NCI-H510A (cell line): ENCODE measurements around the gene CYP27A1.
"Not testable (repeated sequence)": the region's sequence is repeated elsewhere in the genome, so short reads cannot be mapped to it uniquely, and the experiment has no call there.

Experiments used
- DNase-seq: peaks from one replicate; lab custom pipeline; 2025; lab: John Stamatoyannopoulos, UW

Gene CYP27A1

DNA sequence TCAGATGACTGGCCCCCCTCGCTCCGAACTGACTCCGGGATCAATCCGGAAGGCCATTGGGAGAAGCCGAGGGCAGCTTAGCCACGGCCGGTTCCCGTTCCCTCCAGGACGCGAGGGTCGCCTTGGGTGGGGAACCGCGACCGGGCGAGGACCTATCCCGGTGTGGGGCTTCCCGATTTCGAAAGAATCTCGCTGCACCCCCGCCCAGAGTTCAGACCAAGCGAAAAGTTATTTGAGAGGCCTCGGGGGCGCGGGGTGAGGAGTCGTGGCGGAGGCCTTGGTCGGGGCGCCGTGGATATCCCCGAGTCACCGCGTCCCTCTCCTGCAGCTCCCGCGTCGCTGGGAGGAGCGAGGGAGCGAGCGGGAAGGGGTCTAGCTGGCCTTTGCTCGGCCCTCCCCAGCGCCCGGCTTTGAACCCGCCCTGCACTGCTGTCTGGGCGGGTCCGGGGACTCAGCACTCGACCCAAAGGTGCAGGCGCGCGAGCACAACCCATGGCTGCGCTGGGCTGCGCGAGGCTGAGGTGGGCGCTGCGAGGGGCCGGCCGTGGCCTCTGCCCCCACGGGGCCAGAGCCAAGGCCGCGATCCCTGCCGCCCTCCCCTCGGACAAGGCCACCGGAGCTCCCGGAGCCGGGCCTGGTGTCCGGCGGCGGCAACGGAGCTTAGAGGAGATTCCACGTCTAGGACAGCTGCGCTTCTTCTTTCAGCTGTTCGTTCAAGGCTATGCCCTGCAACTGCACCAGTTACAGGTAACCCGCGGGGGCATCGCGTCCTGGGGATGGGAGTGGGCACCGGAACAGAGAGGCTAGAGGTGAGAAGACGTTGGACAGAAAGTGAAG is at the start of gene CYP27A1:
Gene CYP27A1, plus strand, starts transcription at position 457 of the 837 bp plus-strand sequence. Its CDS starts 36 bp downstream, at position 493.
- DNase-seq, result peak; percentile 30

DNA sequence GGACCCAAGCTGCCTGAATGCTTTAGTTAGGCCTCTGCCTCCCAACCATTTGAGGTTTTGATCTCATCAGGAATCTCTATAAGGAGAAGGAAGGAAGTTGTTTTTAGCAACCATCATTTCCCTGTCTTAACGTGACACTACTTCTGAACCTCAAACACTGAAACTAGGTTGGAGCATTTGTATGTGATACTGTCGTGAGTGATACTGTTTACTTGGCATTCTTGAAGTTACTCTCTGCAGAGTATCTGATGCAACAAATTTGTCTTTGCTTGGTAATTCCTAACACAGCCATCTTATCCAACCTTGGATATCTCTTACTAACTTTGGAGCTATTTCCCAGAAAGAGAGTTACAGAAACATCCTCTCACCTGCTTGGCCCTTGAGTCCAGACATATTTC is 49.2 kb upstream of the CYP27A1 start:
- DNase-seq, result no peak

DNA sequence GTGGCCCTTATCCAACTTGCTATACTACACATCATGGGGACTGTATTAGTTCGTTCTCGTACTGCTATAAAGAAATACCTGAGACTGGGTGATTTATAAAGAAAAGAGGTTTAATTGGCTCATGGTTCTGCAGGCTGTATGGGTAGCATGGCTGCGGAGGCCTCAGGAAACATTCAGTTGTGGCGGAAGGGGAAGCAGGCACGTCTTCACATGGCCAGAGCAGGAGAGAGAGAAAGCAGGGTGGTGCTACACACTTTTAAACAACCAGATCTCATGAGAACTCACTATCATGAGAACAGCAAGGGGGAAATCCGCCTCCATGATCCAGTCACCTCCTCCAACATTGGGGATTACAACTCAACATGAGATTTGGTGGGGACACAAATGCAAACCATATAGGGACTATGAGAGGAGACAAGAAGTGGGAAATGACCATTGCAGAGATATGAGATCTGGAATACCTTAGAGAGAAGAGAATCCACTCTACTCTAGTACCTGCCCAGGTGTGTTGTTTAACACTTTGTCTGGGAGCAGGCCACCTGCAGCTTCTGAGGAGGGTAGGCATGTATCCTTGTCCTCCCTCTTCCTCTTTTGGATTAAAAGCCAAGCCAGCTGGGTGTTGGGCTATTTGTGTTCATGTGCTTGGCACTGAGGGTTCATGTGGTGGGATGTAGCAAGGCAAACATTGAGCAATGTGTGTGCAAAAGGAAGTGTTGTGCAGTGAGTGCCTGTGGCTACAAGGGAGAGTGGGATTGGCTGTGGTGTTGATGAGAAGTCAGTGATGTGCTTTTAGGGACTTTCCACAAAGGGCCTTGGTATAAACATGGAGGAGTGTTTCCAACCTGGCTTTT is 48.6 kb upstream of the CYP27A1 start:
- DNase-seq, result no peak

DNA sequence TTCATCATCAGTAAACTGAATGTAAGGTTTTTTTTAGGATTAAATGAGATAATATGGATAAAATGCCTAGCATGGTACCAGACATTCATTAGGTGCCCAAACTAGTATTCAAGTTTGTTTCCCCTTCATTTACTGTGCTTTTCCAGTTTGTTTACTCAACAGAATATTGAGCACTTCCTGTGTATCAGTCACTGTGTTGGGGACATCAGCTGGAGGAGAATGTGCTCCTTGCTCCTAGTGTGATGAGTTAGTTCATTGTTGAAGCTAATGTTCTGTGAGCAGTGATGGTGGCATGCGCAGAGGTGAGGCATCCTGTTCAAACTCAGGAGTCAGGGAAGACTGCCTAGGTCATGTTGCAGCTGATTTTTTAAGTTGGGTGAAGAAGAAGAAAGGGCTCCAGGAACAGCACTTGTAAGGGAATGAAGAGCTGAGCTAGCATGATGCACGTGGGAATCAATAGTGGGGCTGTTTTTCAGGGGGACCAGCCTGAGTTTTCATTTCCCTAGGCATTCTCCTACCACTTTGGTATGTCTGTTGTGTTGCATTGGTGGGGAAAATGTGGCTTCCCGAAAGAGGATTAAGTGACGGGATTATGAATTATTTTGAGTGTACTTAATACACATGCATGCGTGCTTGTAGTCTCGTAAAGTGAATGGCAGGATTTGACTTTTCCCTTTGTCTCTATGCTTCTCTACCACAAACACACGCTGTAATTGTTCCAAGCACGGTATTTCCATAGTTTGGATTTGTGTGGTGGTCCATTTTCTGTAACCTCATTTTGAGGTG is 47.6 kb upstream of the CYP27A1 start:
- DNase-seq, result no peak

DNA sequence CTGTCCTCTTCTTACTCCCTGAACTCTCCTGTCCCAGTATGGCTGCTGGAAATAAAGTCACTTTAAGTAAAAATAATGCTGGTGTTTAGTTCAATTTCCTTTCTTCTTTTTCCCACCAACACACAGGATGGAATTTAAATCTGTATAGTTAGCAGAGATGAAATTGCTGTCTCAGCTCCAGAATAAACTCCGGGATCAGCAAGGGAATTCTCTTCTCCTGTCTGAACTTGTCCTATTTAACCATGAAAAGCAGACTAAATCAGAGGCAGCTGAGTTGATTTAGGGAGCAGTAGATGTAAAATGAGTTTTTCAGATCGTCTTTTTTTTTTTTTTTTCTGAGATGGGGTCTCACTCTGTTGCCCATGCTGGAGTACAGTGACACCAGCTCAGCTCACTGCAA is 45.4 kb upstream of the CYP27A1 start:
- no peak for DNase-seq

DNA sequence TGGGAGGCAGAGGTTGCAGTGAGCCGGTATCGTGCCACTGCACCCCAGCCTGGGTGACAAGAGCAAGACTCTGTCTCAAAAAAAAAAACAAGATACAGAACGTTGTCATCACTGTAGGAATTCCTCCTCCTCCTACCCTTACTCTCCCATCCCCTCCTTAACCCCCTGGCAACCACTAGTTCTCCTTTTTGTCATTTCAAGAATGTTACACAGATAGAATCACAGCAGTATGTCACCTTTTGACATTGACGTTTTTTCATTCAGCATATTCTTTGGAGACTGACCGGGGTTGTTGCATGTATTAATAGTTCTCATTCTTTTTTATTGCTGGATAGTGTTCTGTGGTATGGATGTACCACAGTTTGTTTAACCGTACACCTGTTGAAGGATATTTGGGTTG is 38.9 kb upstream of the CYP27A1 start:
- DNase-seq, result no peak

DNA sequence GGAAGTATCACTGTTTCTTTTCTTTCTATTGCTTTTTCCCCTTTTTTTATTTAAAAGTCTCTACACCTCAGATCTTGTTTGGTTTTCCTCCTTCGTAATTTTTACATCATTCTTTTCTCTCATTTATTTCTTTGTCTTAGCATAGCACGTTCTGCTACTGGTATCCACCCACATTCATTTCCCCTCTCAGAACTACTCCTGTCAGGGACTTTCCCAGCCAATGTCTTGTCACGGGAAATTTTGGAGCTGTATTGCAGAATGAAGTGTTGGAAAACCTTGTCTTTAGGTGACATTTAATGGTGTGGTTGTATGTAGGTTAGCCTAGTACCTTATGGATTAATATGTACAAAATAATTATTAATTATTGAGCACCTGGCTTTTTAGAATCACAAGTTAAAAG is 37.3 kb upstream of the CYP27A1 start:
- DNase-seq, result no peak

DNA sequence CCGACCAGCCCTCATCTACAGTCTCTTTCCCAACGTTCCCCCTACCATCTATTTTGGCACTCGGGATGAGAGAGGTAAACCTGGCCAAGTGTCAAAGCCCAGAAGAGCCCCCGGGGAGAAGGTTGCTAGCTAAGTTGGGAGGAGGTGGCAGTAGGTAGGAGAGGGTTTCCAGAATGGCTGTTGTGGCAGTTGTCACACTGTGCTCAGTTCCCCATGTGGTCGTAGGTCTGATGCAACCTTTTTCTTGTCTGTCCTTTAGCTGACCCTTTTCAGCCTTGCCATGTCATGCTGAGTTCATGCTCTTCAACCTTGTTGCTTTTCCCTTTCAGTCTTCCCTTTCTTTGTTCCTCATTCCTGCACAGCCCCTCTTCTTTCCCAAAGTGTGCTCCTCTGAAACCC is 36.8 kb upstream of the CYP27A1 start:
- DNase-seq, result no peak

DNA sequence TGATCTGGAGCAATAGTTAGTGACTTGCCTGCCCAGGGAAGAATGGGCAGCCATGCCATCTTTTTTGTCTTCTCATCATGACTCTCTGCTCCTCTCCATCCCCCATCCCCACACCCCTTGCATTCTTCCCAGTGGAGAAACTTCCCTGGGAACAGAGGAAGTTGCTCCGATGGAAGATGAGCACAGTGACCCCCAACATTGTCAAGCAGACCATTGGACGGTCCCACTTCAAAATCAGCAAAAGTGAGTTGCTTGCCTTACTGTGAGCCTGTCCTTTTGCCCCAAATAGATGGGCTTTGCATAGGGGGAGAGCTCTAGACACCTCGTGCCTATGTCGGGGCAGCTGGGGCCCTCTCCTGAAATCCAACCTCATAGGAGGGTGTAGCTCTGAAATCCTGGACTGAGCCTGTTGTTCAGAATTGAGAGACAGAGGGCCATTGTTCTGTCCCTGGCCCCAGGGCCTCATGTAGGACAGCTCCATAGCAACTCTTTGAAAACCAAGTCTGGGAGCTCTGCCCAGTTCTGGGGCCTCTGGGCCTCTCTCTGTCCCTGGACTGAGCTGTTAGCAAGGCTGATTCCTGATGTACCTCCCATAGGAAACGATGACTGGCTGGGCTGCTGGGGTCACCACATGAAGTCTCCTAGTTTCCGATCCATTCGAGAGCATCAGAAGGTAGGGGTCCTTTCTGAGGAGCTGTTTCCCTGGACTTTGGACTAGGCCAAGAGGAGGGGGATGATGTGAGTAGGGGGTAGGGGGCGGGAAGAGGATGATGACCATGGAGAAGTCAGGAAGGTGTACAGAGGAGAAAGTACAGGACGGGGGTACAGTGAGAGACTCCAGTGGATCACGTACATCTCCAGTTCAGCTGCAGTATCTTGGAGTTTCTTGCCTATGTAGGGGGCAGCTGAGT is 36.1 kb upstream of the CYP27A1 start:
- DNase-seq, result no peak

DNA sequence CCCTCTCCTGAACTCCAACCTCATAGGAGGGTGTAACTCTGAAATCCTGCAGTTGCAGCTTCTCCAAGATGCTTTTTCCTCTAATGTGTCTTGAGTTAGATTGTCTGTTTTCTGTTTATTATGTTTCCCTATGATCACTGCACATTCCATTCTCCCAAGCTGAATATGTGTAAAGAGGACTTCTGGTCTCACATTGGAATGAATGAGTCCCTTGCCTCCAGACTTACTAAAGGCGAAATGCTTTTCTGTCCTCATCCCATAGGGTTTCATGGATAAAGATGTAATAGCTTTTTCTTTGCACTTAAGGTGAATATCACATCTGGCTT is 35.5 kb upstream of the CYP27A1 start:
- no peak for DNase-seq

DNA sequence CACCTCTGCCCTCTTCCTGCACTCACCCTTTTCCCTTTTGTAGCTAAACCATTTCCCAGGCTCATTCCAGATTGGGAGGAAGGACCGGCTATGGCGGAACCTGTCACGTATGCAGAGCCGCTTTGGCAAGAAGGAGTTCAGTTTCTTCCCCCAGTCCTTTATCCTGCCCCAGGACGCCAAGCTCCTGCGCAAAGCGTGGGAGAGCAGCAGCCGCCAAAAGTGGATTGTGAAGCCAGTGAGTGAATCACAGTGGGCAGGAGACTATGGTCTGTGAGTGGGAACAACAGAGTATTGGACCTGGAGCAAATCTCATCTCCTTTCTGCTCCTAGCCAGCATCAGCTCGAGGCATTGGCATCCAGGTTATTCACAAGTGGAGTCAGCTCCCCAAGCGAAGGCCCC is 35.0 kb upstream of the CYP27A1 start:
- no peak for DNase-seq

DNA sequence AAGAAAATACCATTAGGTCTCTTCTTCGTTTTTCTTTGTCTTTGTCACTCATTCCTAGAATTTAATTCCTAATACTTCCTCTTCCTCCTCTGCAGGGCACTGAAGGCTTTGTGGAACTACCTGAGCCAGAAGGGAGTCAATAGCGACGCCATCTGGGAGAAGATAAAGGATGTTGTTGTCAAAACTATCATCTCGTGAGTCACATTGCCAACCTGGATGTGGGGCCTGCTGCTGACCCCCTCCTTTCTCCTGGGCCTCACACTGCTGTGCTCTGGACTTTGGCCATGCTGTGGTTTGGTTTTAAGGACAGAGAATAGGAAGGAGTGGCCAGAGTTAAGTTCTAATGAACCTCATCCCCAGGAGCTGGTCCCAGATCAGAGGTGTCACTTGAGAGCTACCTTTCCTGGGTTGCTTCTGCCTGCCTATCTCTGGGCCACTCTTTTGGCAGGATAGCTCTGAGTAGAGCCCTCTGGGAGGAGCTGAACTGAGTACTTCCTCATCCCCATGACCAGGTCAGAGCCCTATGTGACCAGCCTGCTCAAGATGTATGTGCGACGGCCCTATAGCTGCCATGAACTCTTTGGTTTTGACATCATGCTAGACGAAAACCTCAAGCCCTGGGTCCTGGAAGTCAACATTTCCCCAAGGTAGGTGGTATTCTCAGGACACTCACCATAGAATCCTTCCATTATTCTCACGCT is 33.1 kb upstream of the CYP27A1 start:
- DNase-seq, result no peak

DNA sequence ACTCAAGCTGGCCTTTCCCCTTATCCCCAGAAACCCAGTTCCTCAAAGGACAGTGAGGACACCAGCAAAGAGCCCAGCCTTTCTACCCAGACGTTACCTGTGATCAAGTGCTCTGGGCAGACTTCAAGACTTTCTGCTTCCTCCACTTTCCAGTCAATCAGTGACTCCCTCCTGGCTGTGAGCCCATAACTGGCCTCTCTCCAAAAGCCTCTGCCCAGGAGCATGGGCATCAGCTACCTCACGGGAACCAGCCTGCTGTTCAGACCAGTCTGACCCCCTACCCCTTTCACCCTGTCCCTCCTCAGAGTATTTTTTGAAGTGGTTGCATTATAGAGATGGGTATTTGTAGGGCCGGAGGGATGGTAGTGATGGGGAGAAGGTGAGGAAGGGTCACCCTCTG is 27.7 kb upstream of the CYP27A1 start:
- no peak for DNase-seq

DNA sequence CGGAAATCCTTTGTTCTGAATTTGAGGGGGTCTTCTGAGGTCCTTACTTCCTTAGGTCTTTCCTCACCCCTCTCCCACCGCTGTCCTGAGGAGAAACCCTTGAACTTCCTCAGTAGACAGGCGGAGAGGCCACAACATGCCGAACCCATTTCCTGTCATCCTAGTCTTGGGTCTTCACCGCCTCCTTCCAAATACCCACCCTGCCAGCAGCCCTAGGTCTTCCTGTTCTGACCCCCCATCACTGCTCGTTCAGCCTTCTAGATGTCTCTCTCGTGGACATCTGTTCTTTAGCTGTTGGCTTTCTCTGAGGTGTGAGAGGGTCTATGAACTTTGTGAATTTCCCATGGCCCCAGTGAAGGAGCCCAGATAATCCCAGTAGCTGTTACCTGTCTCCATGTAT is 27.2 kb upstream of the CYP27A1 start:
- DNase-seq, result no peak

DNA sequence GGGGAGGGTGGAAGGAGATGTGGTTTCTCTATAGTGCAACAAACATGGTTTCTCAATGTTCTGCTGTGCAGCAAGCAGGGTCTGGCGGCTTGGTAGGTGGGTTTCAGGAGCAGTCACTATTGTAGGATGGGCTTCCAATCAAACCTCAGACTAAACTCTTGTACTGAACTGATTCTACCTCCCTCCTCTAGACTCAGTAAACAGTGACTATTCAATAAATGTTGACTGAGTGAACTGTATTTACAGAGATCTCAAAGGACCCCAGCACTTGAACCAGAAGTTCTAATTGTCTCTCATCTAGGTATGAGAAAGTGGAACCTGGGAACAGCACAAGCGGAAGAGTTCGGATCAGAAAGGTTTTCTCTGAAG is 26.8 kb upstream of the CYP27A1 start:
- DNase-seq, result no peak

DNA sequence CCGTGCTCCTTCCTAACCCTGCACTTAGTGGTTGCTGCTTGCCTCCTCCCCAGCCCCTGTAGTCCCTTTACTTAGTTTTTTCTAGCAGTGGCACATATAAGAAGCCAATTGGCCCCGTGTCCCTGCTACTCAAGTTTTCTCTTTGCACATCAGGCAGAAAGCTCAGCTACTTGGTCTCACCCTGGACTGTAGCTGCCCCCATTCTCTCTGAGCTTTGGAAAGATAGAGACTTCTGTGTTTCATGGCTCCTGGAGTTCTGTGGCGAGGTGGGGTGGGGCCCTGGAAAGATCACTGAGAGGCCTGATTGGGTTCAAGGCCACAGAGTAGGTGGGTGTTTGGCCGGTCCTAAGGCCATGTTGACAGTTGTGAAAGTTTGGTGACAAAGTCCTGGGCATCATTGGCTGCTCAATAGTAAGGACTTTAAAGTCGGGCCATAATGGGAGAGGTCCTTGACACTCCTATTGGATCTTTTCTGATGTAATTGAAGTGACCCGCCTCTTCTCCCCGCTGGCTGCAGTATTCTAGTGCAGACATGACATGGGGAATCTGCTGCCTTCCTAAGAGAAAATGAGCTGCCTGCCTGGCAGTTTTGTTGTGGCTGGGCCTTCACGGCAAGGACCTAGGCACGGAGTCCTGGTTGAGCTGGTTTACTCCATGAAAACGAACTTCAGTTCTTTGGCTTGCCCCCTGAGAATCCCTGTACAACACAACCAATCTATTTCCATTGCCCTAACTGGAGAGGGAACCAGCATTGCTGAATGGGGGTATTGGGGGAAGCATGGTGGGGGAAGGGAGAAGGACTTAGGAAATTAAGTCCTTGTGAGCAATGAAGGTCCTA is 26.2 kb upstream of the CYP27A1 start:
- no peak for DNase-seq

DNA sequence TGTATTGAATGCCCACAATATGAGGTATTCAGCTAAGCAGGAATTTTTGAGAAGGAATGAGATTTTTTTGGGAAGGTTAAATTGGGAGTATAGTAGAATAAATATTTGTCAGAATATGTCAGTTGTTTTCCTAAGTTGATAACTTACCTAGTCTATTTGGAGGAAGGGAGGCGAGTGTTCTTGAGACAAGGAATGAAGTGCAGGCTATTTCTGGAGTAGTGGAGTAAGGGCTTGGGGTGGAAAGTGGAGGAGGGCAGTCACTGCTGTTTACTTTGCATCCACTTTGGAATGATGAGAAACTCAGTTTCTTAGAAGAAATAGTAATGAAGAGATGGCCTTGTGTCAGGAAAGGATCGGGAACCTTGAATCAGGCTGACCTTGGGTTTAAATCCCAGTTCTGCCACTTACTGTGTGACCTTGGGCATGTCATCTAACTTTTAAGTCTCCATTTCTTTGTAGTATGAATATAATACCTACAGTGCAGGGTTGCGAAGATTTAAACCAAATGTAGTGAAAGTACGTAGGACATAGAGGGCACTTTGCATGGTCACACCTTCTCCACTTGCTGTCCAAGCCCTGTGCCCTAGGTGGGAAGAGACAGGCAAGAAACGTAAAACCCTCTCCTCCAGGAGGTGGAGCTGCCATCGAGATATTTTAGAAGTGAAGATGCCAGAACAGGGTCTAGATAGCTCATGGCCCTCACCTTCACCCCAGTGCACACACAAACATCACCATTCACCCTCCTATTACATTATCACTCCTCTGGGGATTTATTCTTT is 25.2 kb upstream of the CYP27A1 start:
- DNase-seq, result no peak

DNA sequence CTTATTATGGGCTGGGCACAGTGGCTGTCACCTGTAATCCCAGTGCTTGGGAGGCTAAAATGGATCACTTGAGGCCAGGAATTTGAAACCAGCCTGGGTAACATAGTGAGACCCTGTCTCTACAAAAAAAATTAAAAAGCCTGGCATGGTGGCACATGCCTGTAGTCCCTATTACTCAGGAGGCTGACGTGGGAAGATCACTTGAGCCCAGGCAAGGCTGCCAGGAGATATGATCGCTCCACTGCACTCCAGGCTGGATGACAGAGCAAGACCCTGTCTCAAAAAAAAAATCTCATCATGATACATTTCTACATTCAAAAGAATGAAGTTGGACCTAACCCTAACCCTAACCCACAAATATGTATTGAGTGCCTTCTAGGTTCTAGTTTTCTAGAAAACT is 20.2 kb upstream of the CYP27A1 start:
- no peak for DNase-seq

DNA sequence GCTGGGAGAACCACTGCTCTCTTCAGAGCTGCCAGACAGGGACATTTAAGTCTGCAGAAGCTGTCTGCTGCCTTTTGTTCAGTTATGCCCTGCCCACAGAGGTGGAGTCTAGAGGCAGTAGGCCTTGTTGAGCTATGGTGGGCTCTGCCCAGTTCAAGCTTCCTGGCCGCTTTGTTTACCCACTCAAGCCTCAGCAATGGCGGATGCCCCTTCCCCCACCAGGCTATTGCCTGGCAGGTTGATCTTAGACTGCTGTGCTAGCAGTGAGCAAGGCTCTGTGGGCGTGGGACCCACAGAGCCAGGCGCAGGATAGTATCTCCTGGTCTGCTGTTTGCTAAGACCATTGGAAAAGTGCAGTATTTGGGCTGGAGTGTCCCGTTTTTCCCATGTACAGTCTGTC is 9.2 kb upstream of the CYP27A1 start:
- not testable (repeated sequence) for DNase-seq
